Prostate gland (tissue), 2 donors: ENCODE results near the gene ALDH7A1. TPM values are rescaled to one million over a fixed set of nuclear protein-coding genes. Genes with fewer than 3 reads are reported as not detected.

ENCODE experiments used
- DNase-seq: peaks from one replicate; pipeline ENCODE4 v3.0.0-alpha.2; 2019; ENCODE audit warnings: low spot score
- H3K27ac ChIP-seq, 2 donors: fragments of 200-600 bp; sonication (generic); 2 replicates each; pipeline ENCODE4 v1.5.1; 2017 to 2019
- H3K27me3 ChIP-seq: fragments of 200-600 bp; sonication (generic); replicated peaks from 2 replicates; pipeline ENCODE4 v1.5.1; 2019; ENCODE audit not compliant: insufficient read depth
- H3K36me3 ChIP-seq, 2 donors: fragments of 200-600 bp; sonication (generic); 1 replicate in 1 of 2; 2 replicates in 1 of 2; pipeline versions ENCODE4 v1.5.1 to v1.8.1; 2017 to 2019
- H3K4me1 ChIP-seq: fragments of 200-600 bp; sonication (generic); replicated peaks from 2 replicates; pipeline ENCODE4 v1.5.1; 2019
- H3K4me3 ChIP-seq, 2 donors: fragments of 200-600 bp; sonication (generic); 2 replicates each; pipeline ENCODE4 v1.5.1; 2017 to 2019
- H3K9me3 ChIP-seq: fragments of 200-600 bp; sonication (generic); 2 replicates; pipeline ENCODE4 v1.5.1; 2017
- POLR2A ChIP-seq: fragments of 450-650 bp; IDR thresholded peaks from one replicate; pipeline ENCODE4 v1.6.1; 2016; ENCODE audit warnings: antibody characterized with exemption, mild to moderate bottlenecking
- POLR2AphosphoS5 ChIP-seq: sonication (generic); formaldehyde crosslinking; IDR thresholded peaks from one replicate; pipeline ENCODE4 v1.6.1; 2017; ENCODE audit warnings: antibody characterized with exemption
- WGBS: methylation state at CpG from one replicate; pipeline ENCODE4 v1.1.5; 2018; 5-methylcytosine and 5-hydroxymethylcytosine counted together
- intact Hi-C: fragments of 100-400 bp; cut with DNase I; formaldehyde crosslinking; loops from one replicate; pipeline ENCODE4 v1.14.2; 2022
- total RNA-seq, 2 donors: library from RNA; depleted of rRNA; stranded (reverse); fragments of >200 nt; gene quantifications; one replicate each; pipeline ENCODE4 v1.1.0, GENCODE V29; 2016
- TF ChIP-seq, protein P1 (sequence below), 4 experiments: fragments of 200-600 bp in 2 of 4; fragments of 450-650 bp in 2 of 4; sonication (generic) in 2 of 4; IDR thresholded peaks; 1 replicate in 3 of 4; 2 replicates in 1 of 4; pipeline ENCODE4 v1.5.1; 2016 to 2019; ENCODE audit warnings: antibody characterized with exemption in 4 of 4, mild to moderate bottlenecking in 2 of 4, moderate library complexity in 2 of 4

The ALDH7A1 gene
- total RNA-seq, 2 donors from 2014 or later: 59.8 to 62.7 TPM

- TF ChIP-seq POLR2AphosphoS5 (no peak), POLR2A (no peak)
- TF ChIP-seq, protein P1, sequence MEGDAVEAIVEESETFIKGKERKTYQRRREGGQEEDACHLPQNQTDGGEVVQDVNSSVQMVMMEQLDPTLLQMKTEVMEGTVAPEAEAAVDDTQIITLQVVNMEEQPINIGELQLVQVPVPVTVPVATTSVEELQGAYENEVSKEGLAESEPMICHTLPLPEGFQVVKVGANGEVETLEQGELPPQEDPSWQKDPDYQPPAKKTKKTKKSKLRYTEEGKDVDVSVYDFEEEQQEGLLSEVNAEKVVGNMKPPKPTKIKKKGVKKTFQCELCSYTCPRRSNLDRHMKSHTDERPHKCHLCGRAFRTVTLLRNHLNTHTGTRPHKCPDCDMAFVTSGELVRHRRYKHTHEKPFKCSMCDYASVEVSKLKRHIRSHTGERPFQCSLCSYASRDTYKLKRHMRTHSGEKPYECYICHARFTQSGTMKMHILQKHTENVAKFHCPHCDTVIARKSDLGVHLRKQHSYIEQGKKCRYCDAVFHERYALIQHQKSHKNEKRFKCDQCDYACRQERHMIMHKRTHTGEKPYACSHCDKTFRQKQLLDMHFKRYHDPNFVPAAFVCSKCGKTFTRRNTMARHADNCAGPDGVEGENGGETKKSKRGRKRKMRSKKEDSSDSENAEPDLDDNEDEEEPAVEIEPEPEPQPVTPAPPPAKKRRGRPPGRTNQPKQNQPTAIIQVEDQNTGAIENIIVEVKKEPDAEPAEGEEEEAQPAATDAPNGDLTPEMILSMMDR (IDR thresholded peaks at IDR 0.05): no peak
- WGBS: 100% methylated on average over 2 of the region's 2 CpGs
- intact Hi-C loops: loop anchor here (5.0 kb wide), 1 partner anchor 206 kb away; no protein-coding TSS in a partner anchor
- Histone ChIP-seq H3K9me3 (no peaks in the 10 kb centered on the region), H3K36me3 (peaks cover 0 to 6% of the 10 kb centered on the region in 2 donors), H3K27ac (peak overlapping the region in 1 of 2 donors; percentile 20), H3K4me3 (no peak overlapping the region), H3K27me3 (no peaks in the 10 kb centered on the region), H3K4me1 (no peaks in the 10 kb centered on the region)
- no peak for DNase-seq
Observed at GRCh38 chr5:126543660-126544059, 51.4 kb downstream of the ALDH7A1 start.

- Histone ChIP-seq H3K36me3 (peaks cover 0 to 6% of the 10 kb centered on the region in 2 donors), H3K4me1 (peaks cover 3% of the 10 kb centered on the region), H3K27ac (no peak overlapping the region), H3K9me3 (no peaks in the 10 kb centered on the region), H3K4me3 (no peak overlapping the region), H3K27me3 (no peaks in the 10 kb centered on the region)
- intact Hi-C loops: loop anchor here (5.0 kb wide), 1 partner anchor 206 kb away; no protein-coding TSS in a partner anchor
- no peak for DNase-seq
- TF ChIP-seq POLR2A (no peak), POLR2AphosphoS5 (no peak)
- TF ChIP-seq, protein P1 (IDR thresholded peaks at IDR 0.05): no peak
- WGBS: 72% methylated on average over 1 of the region's 1 CpG
Observed at GRCh38 chr5:126543009-126543408, 52.0 kb downstream of the ALDH7A1 start.

DNA sequence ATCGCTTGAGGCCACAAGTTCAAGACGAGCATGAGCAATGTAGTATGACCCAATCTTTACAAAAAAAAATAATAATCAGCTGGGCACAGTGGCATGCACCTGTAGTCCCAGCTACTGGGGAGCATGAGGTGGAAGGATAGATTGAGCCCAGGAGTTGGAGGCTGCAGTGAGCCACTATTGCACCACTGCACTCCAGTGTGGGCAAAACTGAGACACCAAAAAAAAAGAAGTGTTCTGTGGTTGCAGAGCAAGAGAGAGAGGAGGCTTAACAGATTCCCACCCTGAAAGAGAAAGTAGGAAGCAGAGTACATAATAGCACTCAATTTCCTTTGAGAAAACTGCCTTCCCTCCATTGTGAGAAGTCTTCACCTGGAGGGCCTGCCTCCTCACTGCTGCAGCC lies 52.6 kb downstream of the ALDH7A1 start:
- Histone ChIP-seq H3K36me3 (peaks cover 0 to 6% of the 10 kb centered on the region in 2 donors), H3K4me1 (peaks cover 3% of the 10 kb centered on the region), H3K4me3 (no peak overlapping the region), H3K27ac (no peak overlapping the region), H3K27me3 (no peaks in the 10 kb centered on the region), H3K9me3 (no peaks in the 10 kb centered on the region)
- TF ChIP-seq POLR2AphosphoS5 (no peak), POLR2A (no peak)
- TF ChIP-seq, protein P1 (IDR thresholded peaks at IDR 0.05): no peak
- 79% methylated on average over 2 of the region's 2 CpGs for WGBS
- no peak for DNase-seq
- intact Hi-C loops: loop anchor here (5.0 kb wide), 1 partner anchor 205 kb away; no protein-coding TSS in a partner anchor

GRCh38 chr5:126540631-126541030 lies 54.4 kb downstream of the ALDH7A1 start:
- Histone ChIP-seq H3K4me1 (peaks cover 3% of the 10 kb centered on the region), H3K36me3 (no peaks in the 10 kb centered on the region), H3K9me3 (no peaks in the 10 kb centered on the region), H3K4me3 (no peak overlapping the region), H3K27me3 (no peaks in the 10 kb centered on the region), H3K27ac (no peak overlapping the region)
- WGBS: 75% methylated on average over 5 of the region's 5 CpGs
- TF ChIP-seq POLR2A (no peak), POLR2AphosphoS5 (no peak)
- TF ChIP-seq, protein P1 (IDR thresholded peaks at IDR 0.05): no peak
- intact Hi-C loops: loop anchor here (5.0 kb wide), 1 partner anchor 203 kb away; no protein-coding TSS in a partner anchor
- no peak for DNase-seq

DNA sequence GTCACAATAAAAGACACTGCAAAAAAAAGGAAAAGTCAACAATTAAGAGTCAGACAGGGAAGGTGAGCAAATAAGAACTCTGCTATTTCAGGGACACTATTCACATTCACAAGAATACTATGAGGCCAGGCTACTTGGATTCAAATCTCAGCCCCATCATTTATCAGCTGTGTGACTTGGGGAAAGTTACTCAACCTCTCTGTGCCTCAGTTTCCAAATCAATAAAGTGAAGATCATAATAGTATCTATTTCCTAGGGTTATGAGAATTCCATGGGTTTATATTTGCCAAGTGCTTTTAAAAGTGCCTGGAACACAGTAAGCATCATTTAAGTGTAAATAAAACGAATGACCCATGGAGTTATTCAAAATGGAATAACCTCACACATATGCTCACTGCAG lies 56.4 kb downstream of the ALDH7A1 start:
- no peaks in the 10 kb centered on the region for H3K27me3 ChIP-seq
- peaks cover 3% of the 10 kb centered on the region for H3K4me1 ChIP-seq
- H3K9me3 ChIP-seq: no peaks in the 10 kb centered on the region
- WGBS: 32% methylated on average over 1 of the region's 1 CpG
- TF ChIP-seq POLR2A (no peak), POLR2AphosphoS5 (no peak)
- TF ChIP-seq, protein P1 (IDR thresholded peaks at IDR 0.05): no peak
- no peak for DNase-seq
- H3K4me3 ChIP-seq: no peak overlapping the region
- H3K36me3 ChIP-seq: no peaks in the 10 kb centered on the region
- peak overlapping the region; percentile 44 to 61 for H3K27ac ChIP-seq
- intact Hi-C loops: loop anchor here (2.0 to 5.0 kb wide), 3 partner anchors 36 to 186 kb away; no protein-coding TSS in a partner anchor
